Endothelial cell of umbilical vein (primary cell): Measurements from ENCODE around the gene ALDH6A1. TPM values are rescaled to one million over a fixed set of nuclear protein-coding genes. Genes with fewer than 3 reads are reported as not detected.
A peak's percentile ranks its signal among the peaks of the same experiment; 100 is the strongest.

ENCODE experiments used
- BruUV-seq: library from RNA; stranded (reverse); fragments of 400-500 nt; replicated peaks from 2 replicates; lab custom pipeline; 2021; lab: Mats Ljungman, UMichigan
- CTCF ChIA-PET: fragments of 300-600, 350-600 bp; sonication (Branson Sonifier 250); formaldehyde crosslinking; loops from one replicate; lab custom pipeline; 2021; ENCODE audit warnings: antibody characterized with exemption, inconsistent platforms; lab: Charles Lee
- POLR2A ChIA-PET: fragments of 300-600, 350-600 bp; sonication (Branson Sonifier 250); formaldehyde crosslinking; loops from one replicate; lab custom pipeline; 2021; ENCODE audit warnings: antibody characterized with exemption, inconsistent platforms; lab: Charles Lee
- DNase-seq: peaks from one replicate; pipeline ENCODE4 v3.0.0-alpha.2; 2011; ENCODE audit warnings: low read depth, low spot score
- FAIRE-seq: peaks from 2 replicates; lab custom pipeline; 2011; peaks lifted over from hg19 to GRCh38; lab: Jason Lieb, UNC
- H2AFZ ChIP-seq: 2 replicates; pipeline ENCODE4 v1.6.0; 2012; ENCODE audit warnings: low read depth, low read length, control low read depth, inconsistent platforms
- H3K27ac ChIP-seq: 2 replicates; pipeline ENCODE4 v1.5.1; 2011; ENCODE audit warnings: low read depth, mild to moderate bottlenecking, control low read depth, low read length, moderate library complexity; ENCODE audit not compliant: insufficient read depth
- H3K27me3 ChIP-seq, 2 experiments: 2 replicates each; pipeline versions ENCODE4 v1.6.0 to v1.6.1; 2011; ENCODE audit warnings: low read length in 2 of 2, mixed read lengths in 1 of 2; ENCODE audit not compliant: control insufficient read depth in 2 of 2, insufficient read depth in 2 of 2
- H3K36me3 ChIP-seq, 2 experiments: 2 replicates in 1 of 2; 3 replicates in 1 of 2; pipeline ENCODE4 v1.5.1; 2011; ENCODE audit warnings: low read length in 2 of 2, mild to moderate bottlenecking in 1 of 2, moderate library complexity in 1 of 2; ENCODE audit not compliant: control insufficient read depth in 2 of 2, insufficient read depth in 2 of 2; ENCODE audit errors: extremely low read depth in 1 of 2
- H3K4me1 ChIP-seq: 3 replicates; pipeline ENCODE4 v1.5.1; 2011; ENCODE audit warnings: mild to moderate bottlenecking, low read length; ENCODE audit not compliant: control insufficient read depth, insufficient read depth; ENCODE audit errors: extremely low read depth
- H3K4me2 ChIP-seq: 2 replicates; pipeline ENCODE4 v1.6.1; 2011; ENCODE audit warnings: low read length, control low read depth, mixed read lengths; ENCODE audit not compliant: insufficient read depth
- H3K4me3 ChIP-seq, 3 experiments: fragments of 200-600 bp in 1 of 3; sonication (generic), shearing (Covaris generic) in 1 of 3; replicated peaks in 1 of 3; 2 replicates each; pipeline ENCODE4 v1.5.1; 2011 to 2016; ENCODE audit warnings: control low read depth in 3 of 3, low read length in 3 of 3, mild to moderate bottlenecking in 2 of 3, inconsistent platforms in 1 of 3, low read depth in 1 of 3, moderate library complexity in 1 of 3; ENCODE audit not compliant: insufficient read depth in 1 of 3
- H3K79me2 ChIP-seq: 2 replicates; pipeline ENCODE4 v1.6.0; 2012; ENCODE audit warnings: low read length, inconsistent platforms; ENCODE audit not compliant: control insufficient read depth, insufficient read depth
- H3K9ac ChIP-seq: replicated peaks from 2 replicates; pipeline ENCODE3; 2011; ENCODE audit warnings: low read length, control low read depth; ENCODE audit not compliant: insufficient read depth; ENCODE audit errors: extremely low read depth
- H3K9me1 ChIP-seq: replicated peaks from 3 replicates; pipeline ENCODE4 v1.6.0; 2011; ENCODE audit warnings: mild to moderate bottlenecking, low read length; ENCODE audit not compliant: control insufficient read depth, insufficient read depth; ENCODE audit errors: extremely low read depth
- H3K9me3 ChIP-seq: replicated peaks from 2 replicates; pipeline ENCODE4 v1.5.1; 2012; ENCODE audit warnings: low read length, inconsistent platforms; ENCODE audit not compliant: control insufficient read depth, insufficient read depth
- H4K20me1 ChIP-seq: replicated peaks from 2 replicates; pipeline ENCODE3; 2011; ENCODE audit warnings: mild to moderate bottlenecking, low read length; ENCODE audit not compliant: control insufficient read depth, insufficient read depth; ENCODE audit errors: extremely low read depth
- EZH2 ChIP-seq: IDR thresholded peaks from 2 replicates; pipeline ENCODE4 v1.6.1; 2012; ENCODE audit warnings: borderline replicate concordance, low read depth, mild to moderate bottlenecking, moderate library complexity, low read length, inconsistent platforms; ENCODE audit not compliant: severe bottlenecking
- FOS ChIP-seq: IDR thresholded peaks from 2 replicates; pipeline ENCODE4 v1.6.1; 2011; ENCODE audit warnings: mild to moderate bottlenecking, low read length, moderate library complexity, borderline replicate concordance; ENCODE audit not compliant: insufficient read depth
- GATA2 ChIP-seq: IDR thresholded peaks from 2 replicates; pipeline ENCODE4 v1.7.0; 2011; ENCODE audit warnings: low read depth, mild to moderate bottlenecking, moderate library complexity, mixed read lengths, low read length; ENCODE audit not compliant: insufficient read length, insufficient read depth
- JUN ChIP-seq: IDR thresholded peaks from 2 replicates; pipeline ENCODE4 v1.6.1; 2011; ENCODE audit warnings: borderline replicate concordance, low read depth; ENCODE audit not compliant: insufficient read length, insufficient read depth
- MYC ChIP-seq: IDR thresholded peaks from one replicate; pipeline ENCODE4 v1.6.1; 2011; ENCODE audit warnings: mild to moderate bottlenecking, low read depth, low read length
- POLR2A ChIP-seq: IDR thresholded peaks from 2 replicates; pipeline ENCODE4 v1.6.1; 2012; ENCODE audit warnings: low read depth, mild to moderate bottlenecking, control low read depth, low read length
- POLR2AphosphoS5 ChIP-seq: IDR thresholded peaks from 2 replicates; pipeline ENCODE4 v1.6.1; 2012; ENCODE audit warnings: low read depth, mild to moderate bottlenecking, control low read depth, low read length, moderate library complexity; ENCODE audit not compliant: insufficient read depth
- dilution Hi-C: fragments of 300-500 bp; cut with MboI; formaldehyde crosslinking; loops from one replicate; pipeline ENCODE4 v1.15.0; 2019; ENCODE audit warnings: low sequenced_read_pairs; ENCODE audit not compliant: extremely low pct_ligation_motif_present
- intact Hi-C: fragments of 100-400 bp; cut with micrococcal nuclease; formaldehyde crosslinking; loops from one replicate; pipeline ENCODE4 v1.10.0; 2022
- polyA plus RNA-seq, 4 experiments: library from polyadenylated mRNA; depleted of rRNA in 3 of 4; stranded (reverse) in 3 of 4; unstranded in 1 of 4; fragments of >200 nt; gene quantifications; 2 replicates each; pipeline versions ENCODE4 v1.2.1 to v1.2.3, GENCODE V29; 2011 to 2012; ENCODE audit warnings: missing spikeins in 1 of 4
- total RNA-seq: library from RNA; stranded (reverse); gene quantifications from 2 replicates; pipeline ENCODE4 v1.2.3, GENCODE V29; 2021
- TF ChIP-seq, protein P1 (sequence below), 2 donors: IDR thresholded peaks; 1 replicate in 1 of 2; 2 replicates in 1 of 2; pipeline ENCODE4 v1.5.1; 2011; ENCODE audit warnings: low read length in 2 of 2, mild to moderate bottlenecking in 2 of 2, moderate library complexity in 2 of 2, control low read depth in 1 of 2, inconsistent platforms in 1 of 2, low read depth in 1 of 2; ENCODE audit not compliant: insufficient read depth in 1 of 2; ENCODE audit errors: extremely low read depth in 1 of 2
- TF ChIP-seq, protein P2 (sequence below): IDR thresholded peaks from 2 replicates; pipeline ENCODE4 v1.6.1; 2011; ENCODE audit not compliant: insufficient read depth, insufficient read length

ALDH6A1 gene
- total and polyA plus RNA-seq, 2 donors (not counting 3 experiments of a cell fraction or from before 2014, with no cell fraction given), result 5.2 to 10.2 TPM

DNA sequence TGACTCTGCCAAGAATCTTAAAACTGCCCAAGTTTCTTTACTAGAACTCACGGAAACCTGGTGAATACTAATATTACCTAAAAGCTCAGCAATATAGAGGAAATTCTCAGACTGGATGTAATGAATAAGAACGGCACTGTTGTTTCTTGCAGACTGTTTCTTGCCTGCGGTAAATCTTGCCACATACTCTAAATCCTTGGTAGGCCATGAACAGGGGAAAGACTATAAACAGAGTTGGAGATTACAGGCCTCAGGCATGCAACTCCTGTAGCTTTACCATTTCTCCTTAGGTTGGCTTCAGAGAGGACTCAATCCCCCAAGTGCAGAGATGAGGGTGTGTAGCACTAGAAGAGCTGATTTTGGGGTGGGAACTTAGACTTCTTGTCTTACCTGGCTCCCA, 1.1 kb downstream of the ALDH6A1 start:
- FAIRE-seq, result no peak
- Histone ChIP-seq H3K79me2 (no peaks in the 10 kb centered on the region), H3K27me3 (no peaks in the 10 kb centered on the region), H3K4me2 (peak overlapping the region; percentile 49), H3K27ac (no peak overlapping the region), H3K9me3 (no peaks in the 10 kb centered on the region), H3K4me3 (peak overlapping the region in 1 of 3 experiments; percentile 53), H3K9me1 (no peaks in the 10 kb centered on the region), H4K20me1 (no peaks in the 10 kb centered on the region), H3K4me1 (peaks cover 33% of the 10 kb centered on the region), H3K9ac (no peak overlapping the region), H3K36me3 (no peaks in the 10 kb centered on the region), H2AFZ (no peak overlapping the region)
- dilution Hi-C loops (no loop called here), intact Hi-C loops (no loop called here)
- POLR2A ChIA-PET, result no interaction called here
- CTCF ChIA-PET, result interaction anchor here (1.7 kb wide), 1 partner anchor 17 kb away, joined by 7 read pairs; no protein-coding TSS in a partner anchor
- no peak for DNase-seq
- no peak for TF ChIP-seq FOS
- no peak for TF ChIP-seq GATA2
- TF ChIP-seq, protein P1, sequence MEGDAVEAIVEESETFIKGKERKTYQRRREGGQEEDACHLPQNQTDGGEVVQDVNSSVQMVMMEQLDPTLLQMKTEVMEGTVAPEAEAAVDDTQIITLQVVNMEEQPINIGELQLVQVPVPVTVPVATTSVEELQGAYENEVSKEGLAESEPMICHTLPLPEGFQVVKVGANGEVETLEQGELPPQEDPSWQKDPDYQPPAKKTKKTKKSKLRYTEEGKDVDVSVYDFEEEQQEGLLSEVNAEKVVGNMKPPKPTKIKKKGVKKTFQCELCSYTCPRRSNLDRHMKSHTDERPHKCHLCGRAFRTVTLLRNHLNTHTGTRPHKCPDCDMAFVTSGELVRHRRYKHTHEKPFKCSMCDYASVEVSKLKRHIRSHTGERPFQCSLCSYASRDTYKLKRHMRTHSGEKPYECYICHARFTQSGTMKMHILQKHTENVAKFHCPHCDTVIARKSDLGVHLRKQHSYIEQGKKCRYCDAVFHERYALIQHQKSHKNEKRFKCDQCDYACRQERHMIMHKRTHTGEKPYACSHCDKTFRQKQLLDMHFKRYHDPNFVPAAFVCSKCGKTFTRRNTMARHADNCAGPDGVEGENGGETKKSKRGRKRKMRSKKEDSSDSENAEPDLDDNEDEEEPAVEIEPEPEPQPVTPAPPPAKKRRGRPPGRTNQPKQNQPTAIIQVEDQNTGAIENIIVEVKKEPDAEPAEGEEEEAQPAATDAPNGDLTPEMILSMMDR (IDR thresholded peaks at IDR 0.05; ENCODE audit: extremely low read depth in 1 of 2, insufficient read depth in 1 of 2, low read depth in 1 of 2, low read length in 2 of 2), result no peak
- TF ChIP-seq POLR2A, result no peak
- TF ChIP-seq MYC, result no peak
- no TSS peak for BruUV-seq

DNA sequence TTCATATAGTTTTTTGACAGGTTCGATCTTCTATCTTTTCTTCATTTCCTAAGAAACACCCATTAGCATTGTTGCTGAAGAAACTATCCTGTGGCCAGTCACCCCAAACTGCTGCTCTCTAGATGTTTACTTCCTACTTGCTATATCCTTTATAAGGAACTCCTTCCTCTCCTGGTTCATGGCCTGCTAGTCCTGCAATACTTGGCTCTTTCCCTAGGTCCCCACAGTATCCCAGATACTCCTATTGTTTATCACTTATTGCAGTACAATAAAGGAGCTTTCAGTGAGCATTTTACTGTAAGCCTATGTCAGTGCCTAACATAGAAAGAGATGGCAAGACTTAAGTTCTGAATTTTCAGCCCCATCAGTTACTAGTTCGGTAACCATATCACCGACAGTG, 2.8 kb downstream of the ALDH6A1 start:
- POLR2A ChIA-PET, result interaction anchor here (0.6 kb wide), 1 partner anchor 412 kb away, joined by 4 read pairs; the partner anchor contains the start of gene ISCA2
- intact Hi-C loops, result no loop called here

More for the DNA sequence above, 2.8 kb downstream of the ALDH6A1 start:
- dilution Hi-C loops, result no loop called here
- DNase-seq (no peak), FAIRE-seq (peak; percentile 67)
- Histone ChIP-seq H3K36me3 (no peaks in the 10 kb centered on the region), H4K20me1 (no peaks in the 10 kb centered on the region), H3K9me3 (no peaks in the 10 kb centered on the region), H3K4me2 (peak overlapping the region; percentile 17), H3K9me1 (no peaks in the 10 kb centered on the region), H3K27me3 (no peaks in the 10 kb centered on the region), H2AFZ (no peak overlapping the region), H3K79me2 (no peaks in the 10 kb centered on the region), H3K27ac (no peak overlapping the region), H3K4me1 (peaks cover 33% of the 10 kb centered on the region), H3K9ac (no peak overlapping the region), H3K4me3 (no peak overlapping the region)
- no TSS peak for BruUV-seq
- CTCF ChIA-PET, result interaction anchor here (1.6 kb wide), 1 partner anchor 33 kb away, joined by 4 read pairs; no protein-coding TSS in a partner anchor
- TF ChIP-seq GATA2 (no peak), MYC (no peak), POLR2A (no peak), JUN (no peak), POLR2AphosphoS5 (no peak), EZH2 (no peak), FOS (no peak)
- TF ChIP-seq, protein P2, sequence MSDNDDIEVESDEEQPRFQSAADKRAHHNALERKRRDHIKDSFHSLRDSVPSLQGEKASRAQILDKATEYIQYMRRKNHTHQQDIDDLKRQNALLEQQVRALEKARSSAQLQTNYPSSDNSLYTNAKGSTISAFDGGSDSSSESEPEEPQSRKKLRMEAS, result no peak
- TF ChIP-seq, protein P1 (IDR thresholded peaks at IDR 0.05; ENCODE audit: extremely low read depth in 1 of 2, insufficient read depth in 1 of 2, low read depth in 1 of 2, low read length in 2 of 2), result no peak
